Stimulated activated CD4-positive, alpha-beta T cell treated with anti-CD3 and anti-CD28 coated beads, Interleukin-2, amount 100 ng/mL, for 24 hours (primary cell): Measurements from ENCODE around the gene GTF2IRD1.

Experiments
- DNase-seq, 2 donors: peaks; one replicate each; pipeline ENCODE4 v3.0.0-alpha.2; 2020

Gene GTF2IRD1

DNA sequence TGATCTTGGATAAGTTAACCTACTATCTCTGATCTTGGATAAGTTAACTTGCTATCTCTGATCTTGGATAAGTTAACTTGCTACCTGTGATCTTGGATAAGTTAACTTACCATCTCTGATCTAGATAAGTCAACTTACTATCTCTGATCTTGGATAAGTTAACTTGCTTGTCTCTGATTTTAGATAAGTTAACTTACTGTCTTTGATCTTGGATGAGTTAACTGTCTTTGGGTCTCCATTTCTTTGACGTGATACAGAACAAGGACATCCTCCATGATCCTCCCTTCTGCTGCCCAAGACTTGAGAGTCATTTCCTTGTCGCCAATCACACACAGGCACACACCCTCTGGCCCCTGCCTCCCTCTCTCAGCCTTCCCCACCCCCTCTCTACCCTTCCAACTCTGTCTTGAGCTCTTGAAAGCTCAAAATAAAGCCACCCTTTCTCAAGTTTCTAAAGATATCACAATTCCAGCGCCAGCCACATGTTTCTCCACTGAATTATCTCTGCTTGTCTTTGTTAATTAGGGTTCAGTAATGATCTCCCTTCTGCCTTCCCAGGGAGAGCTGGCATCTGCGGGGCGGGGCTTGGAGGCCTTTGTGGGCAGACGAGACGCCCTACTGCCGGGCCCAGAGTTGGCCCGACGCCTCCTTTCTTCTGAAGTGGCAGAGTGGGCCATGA lies 118.7 kb downstream of the GTF2IRD1 start:
- DNase-seq = no peak

DNA sequence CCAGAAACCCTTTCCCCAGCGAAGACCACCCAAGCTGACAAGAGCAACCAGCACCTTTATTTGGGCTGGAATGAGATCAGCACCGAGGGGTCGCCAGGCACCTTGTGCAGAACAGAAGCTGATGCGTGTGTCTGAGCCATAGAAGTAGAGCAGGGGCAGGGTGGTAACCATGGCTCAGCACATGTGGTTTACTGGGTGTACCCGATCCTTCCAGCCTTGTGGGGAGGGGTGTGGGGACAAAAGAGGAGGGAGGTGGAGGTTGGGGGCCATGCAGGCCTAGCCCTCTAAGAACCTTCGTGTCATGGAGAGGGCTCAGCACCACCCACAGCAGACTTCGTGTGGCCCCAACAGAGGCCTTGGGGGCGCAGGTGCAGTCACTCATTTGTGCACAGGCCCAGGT lies 119.8 kb downstream of the GTF2IRD1 start:
- DNase-seq = no peak

DNA sequence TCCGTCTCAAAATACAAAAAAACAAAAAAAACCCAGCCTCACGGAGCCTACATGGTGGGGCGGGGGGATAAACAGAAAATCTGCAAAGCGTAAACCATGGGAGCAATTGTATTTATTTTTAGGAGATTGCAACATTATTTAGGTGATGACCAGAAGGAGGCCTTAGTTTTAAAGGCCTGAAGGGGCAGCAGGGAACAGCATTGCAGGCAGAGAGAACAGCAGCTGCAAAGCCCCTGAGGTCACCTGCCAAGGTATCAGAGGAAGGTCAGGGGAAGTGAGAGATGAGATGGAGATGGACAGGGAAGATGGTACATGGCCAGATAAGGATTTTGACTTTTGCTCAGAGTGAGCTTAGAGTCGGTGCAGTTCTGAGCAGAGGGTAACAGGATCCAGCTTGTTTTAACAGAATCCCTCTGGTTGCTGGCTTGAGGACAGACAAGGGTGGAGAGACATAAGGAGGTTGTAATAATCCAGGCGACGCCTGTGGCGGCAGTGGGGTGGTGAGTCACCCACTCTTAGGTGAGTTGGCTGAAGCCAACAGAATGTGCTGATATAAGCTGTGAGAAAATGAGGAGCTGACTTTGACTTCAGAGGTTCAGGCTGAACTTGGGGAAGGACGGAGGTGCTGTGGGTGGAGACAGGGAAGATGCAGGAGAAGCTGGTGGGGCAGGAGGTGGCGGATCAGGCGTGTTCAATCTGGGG lies 121.5 kb downstream of the GTF2IRD1 start:
- DNase-seq = no peak

DNA sequence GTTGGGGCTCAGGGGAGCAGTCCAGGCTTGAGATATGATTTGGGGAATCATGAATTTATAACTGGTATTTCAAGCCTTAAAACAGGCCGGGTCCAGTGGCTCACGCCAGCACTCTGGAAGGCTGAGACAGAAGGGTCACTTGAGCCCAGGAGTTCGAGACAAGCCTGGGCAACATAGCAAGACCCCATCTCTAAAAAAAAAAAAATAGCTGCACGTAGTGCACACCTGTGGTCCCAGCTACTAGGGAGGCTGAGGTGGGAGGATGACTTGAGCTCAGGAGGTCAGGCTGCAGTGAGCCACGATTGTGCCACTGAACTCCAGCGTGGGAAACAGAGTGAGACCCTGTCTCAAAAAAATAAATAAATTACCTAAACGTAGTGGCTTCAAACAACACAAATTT lies 122.1 kb downstream of the GTF2IRD1 start:
- no peak for DNase-seq

DNA sequence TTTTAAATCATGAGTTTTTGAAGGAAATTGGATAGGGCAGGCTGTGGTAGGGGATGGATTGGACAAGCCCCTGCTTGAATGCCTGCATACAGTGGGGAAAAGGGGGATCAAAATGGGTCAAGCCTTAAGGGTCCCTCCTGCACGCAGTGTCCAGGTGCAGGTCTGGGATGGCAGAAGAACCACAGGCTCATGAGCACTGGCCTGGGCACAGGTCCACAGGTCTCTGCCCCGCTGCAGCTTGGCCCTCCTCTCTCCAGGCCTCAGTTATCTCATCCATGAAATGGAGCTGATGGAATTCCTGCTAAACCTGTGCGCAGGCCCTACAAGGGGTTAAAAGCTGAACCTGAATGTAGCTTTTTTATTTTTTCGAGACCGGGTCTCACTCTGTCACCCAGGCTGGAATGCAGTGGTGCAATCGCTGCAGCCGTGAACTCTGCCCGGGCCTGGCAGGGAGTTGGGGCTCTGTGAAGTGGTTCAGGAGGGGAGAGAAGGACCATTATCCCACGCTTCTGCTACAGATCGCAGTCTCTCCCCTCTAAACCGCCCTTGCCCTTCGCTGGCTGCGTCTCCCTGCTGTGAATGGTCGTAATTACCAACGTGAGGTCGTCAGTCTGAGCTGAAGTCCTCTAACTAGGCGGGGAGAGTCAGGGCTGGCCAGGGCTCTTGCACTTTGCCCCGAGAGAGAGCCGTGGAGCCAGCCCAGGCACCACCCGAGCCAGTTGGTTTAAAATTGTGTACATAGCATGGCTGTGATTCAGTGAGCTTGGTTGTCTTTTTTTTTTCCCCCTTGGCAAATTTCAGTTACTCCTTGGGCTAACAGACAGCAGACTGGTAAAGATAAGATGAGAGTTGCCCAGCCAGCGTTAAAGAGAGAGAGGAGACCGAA lies 126.3 kb downstream of the GTF2IRD1 start:
- no peak for DNase-seq

DNA sequence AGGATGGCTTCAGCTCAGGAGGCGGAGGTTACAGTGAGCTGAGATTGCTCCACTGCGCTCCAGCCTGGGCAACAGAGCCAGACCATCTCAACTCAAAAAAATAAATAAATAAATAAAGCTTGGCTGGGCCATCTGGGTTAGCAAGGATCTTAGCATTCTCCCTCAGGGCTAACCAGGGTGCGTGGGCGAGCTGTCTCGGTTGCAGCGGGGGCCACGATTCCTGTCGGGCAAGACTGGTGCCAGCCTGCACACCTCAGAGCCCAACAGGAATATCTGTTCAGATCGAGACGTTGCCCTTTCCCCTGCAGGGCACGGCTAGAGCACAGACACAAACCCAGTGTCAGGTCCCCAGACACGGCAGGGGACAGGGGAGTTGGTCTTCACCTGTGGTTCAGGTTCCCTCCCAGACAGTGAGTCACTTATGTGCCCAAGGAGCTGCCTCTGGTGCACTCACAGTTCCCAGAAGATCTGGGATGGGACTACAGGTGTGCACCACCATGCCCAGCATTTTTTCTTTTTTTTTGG lies 128.3 kb downstream of the GTF2IRD1 start:
- DNase-seq = no peak

DNA sequence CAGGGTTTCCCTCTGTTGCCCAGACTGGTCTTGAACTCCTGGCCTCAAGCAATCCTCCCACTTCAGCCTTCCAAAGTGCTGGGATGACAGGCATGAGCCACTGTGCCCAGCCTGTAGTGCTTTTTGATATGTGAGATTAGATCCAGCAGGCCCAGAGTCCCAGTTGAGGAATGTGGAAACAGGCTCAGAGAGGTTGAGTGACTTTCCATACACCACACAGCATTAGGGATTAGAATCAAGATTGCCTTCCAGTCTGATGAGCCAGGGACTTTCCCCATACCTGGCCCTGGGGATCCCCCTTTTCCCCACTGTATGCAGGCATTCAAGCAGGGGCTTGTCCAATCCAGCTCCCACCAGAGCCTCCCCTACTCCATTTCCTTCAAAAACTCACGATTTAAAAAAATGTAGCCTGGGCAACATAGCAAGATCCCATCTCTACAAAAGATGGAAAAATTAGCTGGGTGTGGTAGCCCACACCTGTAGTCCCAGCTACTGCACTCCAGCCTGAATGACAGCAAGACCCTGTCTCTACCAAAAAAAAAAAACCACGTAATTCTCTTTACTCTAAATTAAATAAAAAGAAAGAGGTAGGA lies 128.8 kb downstream of the GTF2IRD1 start:
- DNase-seq = no peak

DNA sequence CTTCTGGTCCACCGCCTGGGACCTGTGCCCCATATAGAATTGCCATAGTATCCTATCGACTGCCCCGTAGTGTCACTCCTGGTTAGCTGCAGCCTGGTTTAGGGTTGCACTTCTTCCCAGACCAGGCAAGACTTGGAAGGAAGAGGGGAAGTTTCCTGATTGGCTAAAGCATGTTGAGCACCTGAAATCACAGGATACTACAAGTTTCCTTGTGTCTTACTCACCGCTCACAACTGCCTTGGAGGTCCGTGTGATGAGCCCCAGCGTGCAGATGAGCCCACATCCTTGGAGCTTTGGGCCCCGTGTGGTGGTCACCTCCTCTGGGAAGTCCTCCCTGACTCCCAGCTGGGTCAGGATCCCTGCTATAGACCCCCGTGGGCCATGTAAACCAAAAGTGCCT lies 129.9 kb downstream of the GTF2IRD1 start:
- no peak for DNase-seq

DNA sequence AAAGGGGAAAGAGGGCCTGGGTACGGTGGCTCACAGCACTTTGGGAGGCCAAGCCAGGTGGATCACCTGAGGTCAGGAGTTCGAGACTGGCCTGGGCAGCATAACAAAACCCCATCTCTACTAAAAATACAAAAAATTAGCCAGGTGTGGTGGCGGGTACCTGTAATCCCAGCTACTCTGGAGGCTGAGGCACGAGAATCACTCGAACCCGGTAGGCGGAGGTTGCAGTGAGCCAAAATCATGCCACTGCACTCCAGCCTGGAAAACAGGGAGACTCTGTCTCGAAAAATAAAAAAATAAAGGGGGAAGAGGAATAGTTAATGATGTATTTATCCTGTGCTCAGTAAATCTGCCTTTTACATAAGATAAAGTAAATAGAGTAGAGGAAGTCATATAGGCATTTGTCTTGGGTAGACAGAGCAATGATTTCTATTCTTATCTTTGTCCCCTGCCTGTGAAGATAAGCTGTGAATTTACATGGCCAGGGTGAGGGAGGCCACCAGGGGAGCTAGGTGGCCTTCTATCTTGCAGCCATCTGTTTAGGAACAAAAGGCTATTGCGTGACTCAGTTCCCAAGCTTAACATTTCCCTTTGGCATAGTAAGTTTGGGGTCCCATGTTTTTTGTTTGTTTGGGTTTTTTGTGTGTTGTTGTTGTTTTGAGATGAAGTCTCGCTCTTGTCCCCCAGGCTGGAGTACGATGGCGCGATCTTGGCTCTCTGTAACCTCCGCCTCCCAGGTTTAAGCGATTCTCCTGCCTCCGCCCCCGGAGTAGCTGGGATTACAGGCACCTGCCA lies 130.7 kb downstream of the GTF2IRD1 start:
- no peak for DNase-seq

DNA sequence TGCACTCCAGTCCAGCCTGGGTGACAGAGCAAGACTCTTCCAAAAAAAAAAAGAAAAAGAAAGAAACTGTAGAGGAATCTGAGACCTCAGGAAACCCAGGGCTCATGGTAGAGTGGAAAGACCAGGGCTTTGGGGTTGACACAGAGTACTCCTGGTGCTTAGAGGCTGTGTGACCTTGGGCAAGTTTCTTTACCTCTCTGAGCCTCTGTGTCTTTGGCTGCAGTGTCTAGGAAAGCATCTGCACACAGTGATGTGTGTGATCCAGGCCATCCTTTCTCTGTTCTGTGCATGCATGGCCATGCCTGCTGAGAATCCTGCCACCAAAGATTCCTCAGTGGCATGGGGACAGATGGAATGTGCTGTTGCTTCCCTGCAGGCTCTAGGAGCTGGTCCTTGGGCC lies 132.1 kb downstream of the GTF2IRD1 start:
- DNase-seq = no peak

DNA sequence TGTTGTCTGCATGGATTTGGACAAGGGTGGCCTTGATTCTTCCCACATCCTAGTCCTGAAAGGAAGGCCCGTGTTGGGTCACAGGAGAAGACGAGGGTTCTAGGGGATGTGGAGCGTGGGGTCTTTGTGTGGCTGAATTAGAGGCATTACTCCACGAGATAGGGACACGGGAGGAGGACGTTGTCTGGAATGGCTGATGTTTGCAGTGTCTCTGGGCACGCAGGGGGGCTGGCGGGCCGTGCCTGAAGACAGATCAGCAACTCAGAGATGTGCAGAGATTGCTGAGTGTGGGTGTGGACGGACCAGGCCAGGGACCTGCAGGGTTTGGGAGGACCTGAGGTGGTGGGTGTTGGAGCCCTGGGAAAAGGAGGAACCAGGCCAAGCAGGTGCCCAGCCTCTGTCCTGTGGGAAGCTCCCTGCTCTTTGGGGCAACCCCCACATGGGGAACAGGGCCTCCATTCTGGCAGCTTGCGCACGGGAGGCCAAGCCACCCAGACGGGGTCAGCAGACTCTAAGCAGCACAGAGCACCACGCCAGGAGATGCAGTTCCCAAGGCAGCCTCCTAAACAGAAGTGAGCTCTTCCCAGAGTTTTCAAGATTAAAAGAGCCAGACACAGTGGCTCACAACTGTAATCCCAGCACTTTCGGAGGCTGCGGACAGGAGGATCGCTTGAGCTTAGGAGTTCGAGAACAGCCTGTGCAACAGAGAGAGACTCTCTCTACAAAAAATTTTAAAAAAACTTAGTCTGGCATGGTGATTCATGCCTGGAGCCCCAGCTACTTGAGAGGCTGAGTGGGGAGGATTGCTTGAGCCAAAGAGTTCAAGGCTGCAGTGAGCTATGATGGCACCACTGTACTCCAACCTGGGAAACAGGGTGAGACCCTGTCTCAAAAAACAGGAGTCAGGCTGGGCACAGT lies 132.8 kb downstream of the GTF2IRD1 start:
- DNase-seq = no peak

DNA sequence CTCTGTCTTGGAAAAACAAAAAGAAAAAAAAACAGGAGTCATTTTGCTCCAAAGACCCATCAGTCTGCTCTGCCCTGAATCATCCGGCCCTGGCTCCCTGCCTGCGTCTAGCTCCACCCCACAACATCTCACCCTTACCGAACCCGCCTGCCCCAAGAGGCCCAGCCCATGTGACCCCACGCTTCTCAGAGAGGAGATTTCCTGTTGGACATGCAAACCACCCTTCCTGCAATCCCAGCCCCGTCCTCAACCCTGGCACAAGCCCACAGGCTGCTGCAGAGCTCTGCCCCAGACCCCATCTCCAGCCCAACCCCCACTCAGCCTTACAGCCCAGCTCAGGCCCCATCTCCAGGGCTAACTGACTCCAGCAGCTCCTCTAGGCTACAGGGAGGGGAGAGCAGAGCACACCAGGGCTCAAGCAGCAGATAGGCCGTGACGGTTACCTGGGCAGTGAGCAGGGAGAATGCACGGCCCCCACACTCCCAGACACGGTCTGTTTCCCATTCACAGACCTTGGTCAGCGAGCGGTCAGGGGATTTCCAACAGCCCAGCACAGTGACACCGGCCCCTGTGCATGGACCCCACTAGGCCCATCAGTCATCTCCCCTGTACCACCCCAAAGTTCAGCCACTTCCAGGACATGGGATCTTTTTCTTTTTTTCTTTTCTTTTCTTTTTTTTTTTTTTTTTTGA lies 133.9 kb downstream of the GTF2IRD1 start:
- no peak for DNase-seq

DNA sequence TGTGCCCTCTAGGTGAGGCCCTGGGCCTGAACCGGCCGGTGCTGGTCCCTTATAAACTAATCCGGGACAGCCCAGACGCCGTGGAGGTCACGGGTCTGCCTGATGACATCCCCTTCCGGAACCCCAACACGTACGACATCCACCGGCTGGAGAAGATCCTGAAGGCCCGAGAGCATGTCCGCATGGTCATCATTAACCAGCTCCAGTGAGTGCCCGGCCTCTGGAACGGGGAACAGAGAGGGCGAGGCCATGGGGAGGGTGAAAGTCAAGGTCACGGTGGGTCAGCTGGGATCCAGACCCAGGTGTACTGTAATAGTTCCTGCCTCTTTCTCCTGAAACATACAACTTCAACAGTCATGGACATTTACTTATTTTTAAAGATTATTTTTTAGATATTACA lies 137.1 kb downstream of the GTF2IRD1 start:
- no peak for DNase-seq

DNA sequence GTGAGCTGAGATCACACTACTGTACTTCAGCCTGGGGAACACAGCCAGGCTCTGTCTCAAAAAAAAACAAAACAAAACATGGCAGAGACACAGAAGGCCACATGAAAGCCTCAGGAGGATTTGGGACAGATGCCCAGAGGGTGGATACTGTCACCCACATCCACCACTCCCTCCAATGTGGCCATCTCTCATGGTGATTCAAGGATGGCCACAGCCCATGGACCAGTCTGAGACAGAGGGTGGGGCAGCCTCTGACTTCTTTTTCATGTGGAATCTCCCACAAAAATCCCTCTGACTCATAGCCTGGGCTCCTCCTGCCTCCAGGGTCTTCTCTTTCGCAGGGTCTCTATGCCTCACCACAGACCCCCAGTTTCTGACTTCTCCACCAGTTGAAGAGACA lies 144.9 kb downstream of the GTF2IRD1 start:
- DNase-seq = no peak

DNA sequence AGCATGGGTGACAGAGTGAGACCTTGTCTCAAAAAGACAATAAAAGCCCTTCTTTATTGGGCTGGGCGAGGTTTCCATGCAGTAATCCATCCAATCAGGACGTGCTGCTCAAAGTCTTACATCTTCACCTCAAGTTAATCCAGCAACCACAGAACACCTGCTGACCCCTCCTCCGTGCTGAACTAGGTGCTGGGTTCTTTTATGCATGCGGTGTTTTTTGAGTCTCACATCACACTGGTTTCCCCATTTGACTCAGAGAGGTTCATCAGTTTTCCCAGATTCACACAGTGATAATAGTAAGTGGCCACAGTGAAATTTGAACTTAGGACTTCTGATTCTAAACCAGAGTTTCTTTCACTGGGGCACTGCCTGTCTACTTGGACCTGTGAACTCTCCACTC lies 145.5 kb downstream of the GTF2IRD1 start:
- DNase-seq = no peak

DNA sequence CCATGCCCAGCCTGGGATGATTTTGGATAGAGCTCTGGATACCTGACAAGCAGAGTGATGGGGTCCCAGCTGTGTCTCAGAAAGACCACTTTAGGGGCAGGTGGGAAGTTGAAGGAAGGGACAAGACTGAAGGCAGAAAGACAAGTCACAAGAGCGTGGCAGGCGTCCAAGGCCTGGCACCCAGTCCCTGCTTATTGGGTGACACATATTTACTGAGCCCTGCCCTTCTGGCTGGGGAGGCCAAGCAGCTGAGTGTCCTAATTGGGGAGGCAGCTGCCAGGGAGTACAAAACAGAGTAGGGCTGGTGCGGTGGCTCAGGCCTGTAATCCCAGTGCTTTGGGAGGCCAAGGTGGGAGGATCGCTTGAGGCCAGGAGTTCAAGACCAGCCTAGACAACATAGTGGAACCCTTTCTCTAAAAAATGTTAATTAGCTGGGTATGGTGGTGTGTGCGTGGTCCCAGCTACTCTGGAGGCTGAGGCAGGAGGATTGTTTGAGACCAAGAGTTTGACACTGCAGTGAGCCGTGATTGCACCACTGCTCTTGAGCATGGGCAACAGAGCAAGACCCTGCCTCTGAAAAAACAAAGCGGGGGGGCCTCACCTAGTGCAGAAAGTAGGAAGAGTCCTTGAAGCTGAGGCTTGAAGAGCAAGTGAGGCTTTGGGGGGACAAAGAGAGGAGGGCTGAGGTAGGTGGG lies 150.8 kb downstream of the GTF2IRD1 start:
- DNase-seq = no peak

DNA sequence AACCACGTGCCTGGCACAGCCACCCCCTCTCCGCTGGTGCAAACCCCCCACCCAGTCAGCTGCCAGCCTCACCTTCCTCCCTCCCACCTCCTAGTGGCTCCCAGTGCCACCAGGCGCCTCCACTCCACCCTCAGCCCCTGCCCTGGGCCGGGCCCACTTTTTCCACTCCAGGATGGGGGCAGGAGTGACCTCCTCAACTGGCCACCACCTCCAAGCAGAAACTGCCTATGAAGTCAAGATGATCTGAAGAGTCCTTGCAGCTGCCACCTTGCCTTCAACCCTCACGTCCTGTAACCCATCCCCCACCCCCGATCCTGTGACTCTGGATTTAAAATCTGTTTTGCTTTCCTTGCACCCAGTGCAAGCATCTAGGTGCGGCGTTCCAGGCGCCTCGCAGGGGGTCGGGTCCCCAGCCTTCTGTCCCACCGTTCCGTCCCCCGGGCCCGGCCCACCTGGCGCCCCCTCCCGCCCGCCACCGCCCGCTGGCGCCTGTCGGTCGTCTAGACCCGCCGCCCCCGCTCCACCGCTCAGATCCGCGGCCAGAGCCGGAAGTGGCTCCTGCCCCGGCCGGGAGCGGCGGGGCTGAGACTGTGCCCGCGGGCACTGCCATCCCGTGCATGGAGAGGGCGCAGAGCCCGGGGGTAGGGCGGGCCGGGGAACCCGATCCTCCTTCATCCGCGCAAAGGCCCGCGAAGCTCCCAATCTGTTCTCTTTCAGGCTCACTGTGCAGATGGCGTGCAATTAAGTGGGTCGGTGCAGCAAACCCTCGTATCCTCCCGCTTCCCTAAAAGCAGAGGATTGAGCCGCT lies 152.6 kb downstream of the GTF2IRD1 start:
- peak; percentile 50 to 65 for DNase-seq

DNA sequence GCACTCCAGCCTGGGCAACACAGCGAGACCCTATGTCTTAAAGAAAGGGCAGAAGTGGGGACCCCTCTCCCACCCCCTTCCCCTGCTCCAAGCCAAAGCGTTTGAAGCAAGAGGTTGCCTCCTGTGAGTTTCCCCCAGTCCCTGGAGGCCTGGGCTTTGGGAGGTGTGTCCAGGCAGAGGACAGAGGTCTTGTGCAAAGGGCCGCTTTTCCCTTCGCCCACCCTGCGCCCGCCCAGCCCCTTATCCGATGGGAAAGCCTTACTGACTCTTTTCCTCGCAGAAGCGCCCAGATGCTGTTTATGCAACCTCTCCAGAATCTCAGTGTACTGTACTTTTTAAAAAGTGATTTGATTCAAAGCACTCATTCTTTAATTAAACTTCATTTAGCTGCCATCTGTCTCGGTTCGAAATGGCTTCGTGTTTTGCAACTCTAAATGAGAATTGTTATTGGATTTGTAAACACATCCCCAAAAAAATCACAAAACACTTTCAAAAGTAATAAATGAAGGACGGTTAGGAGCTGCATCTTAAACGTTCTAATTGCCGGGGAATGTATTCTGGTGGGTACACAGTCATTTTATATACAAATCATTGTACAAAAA lies 153.3 kb downstream of the GTF2IRD1 start:
- no peak for DNase-seq
